Measurements from ENCODE around the gene SERP2.
"Not testable (repeated sequence)": the region's sequence is repeated elsewhere in the genome, so short reads cannot be mapped to it uniquely, and the experiment has no call there.

DNA sequence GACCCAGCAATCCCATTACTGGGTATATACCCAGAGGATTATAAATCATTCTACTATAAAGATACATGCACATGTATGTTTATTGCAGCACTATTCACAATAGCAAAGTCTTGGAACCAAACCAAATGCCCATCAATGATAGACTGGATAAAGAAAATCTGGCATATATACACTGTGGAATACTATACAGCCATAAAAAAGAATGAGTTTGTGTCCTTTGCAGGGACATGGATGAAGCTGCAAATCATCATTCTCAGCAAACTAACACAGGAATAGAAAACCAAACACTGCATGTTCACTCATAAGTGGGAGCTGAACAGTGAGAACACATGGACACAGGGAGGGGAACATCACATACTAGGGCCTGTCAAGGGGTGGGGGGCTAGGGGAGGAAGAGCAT lies 44.6 kb upstream of the SERP2 start:
- not testable (repeated sequence) for TF ChIP-seq POLR2A, CTCF (IDR thresholded peaks at IDR 0.05)
